Measurements from ENCODE around the gene PUS10.

GRCh38 chr2:60899230-60899891 is 118.7 kb downstream of the PUS10 start:
- no peak for TF ChIP-seq CTCF (IDR thresholded peaks at IDR 0.05 in 4 of 5, conservative IDR thresholded peaks at IDR 0.05 in 1 of 5)
- no peak for TF ChIP-seq POLR2A (IDR thresholded peaks at IDR 0.05)
